Fibroblast of peridontal ligament (primary cell): ENCODE data around the gene ZIM2.

Experiments used
- DNase-seq: peaks from one replicate; pipeline ENCODE4 v3.0.0-alpha.2; 2010; ENCODE audit errors: extremely low read depth

The ZIM2 gene

DNA sequence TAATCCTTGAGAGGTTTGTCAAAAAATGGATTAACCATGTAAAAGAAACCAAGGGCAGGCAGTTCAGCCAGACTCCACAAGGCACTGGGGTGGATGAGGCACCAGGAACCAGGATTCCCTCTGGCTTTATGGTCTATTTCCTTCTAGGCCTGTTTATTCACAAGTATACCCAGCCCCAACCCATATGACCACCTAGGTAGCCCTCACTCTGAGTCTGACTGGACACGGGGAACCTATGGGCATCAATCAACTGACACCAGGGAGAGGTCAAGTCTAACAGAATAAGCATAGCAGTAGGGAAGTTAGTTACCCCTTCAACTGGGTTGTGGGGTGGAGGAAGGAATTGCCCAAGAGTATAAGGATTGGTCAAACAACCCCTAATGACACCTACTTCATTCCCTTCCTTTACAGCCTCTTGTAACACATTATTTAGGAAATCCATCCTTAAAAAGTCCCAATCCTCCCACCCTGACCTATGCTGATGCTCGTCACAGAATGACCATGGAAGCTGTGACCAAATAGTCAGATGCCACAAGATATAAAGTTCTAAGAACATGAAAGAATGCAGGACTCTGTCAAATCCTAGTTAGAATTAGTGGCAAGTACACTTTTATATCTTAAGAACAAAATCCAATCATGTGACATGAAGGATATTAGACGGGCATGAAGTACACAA is 31.7 kb downstream of the ZIM2 start:
- no peak for DNase-seq

DNA sequence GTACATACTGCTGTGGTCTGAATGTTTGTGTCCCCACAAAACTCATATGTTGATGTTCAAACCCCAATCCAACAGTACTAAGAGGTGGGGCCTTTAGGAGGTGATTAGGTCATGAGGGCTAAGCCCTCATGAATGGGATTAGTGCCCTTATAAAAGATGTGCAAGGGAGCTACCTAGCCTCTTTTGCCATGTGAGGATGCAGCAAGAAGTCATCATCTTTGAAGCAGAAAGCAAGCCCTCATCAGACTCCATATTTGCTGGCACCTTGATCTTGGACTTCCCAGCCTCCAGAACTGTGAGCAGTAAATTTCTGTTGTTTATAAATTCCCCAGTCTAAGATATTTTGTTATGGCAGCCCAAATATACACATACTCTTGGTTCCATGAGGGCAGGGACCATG is 33.9 kb downstream of the ZIM2 start:
- DNase-seq: no peak

DNA sequence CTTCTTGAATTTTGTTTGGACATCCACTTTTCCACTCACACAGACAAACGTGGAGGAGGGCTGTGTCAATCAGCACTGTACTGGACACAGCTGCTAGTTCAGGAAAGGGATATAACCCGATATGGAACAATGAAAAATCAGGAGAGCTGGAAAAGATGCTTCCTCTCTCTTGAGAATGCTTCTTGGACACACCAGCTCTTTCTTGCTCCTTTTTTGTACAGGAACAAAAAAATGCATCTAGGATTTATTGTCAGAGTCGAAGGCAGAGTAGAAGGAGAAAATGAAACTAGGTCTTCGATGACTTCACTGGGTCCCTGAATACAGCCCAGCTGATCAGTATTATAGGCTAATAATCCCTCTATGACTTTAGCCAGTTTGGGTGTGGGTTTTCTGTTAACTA is 62.2 kb downstream of the ZIM2 start:
- no peak for DNase-seq

DNA sequence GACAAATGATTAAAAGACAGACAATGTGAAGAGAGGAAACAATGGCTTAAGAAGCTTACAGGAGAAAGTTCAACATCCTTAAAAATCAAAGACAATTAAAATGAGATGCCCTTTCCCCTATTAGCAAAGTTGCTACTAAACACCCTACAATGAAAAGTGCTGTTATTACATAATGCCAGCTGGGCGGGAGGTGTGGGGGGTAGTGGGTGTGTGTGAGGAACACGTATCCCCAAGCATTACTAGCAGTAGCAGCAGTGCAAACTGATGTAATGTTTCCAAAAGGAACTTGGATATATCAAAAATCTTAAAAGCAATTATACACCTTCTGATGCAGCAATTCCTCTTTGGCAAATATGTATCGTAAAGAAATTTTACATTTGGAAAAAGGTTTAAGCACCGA is 70.9 kb downstream of the ZIM2 start:
- no peak for DNase-seq

DNA sequence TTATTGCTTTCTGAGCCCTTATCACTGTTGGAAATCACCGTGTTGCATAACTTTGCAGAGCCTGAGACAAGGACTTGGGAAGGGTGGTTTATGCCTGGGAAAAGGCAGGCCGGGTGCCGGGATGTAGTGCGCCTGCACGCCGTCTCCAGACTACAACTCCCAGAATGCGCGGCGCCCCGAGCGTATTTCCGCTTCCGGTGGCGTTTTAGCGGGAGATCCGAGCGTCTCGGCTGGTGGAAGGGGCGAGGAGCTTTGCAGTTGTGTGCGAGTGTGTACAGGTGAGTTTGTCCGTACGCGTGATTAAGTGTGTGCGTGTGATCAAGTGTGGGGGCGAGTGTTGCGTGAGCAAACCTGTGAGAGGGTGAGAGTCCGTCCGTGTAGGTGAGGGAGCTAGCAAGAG is 75.4 kb downstream of the ZIM2 start:
- DNase-seq: no peak

DNA sequence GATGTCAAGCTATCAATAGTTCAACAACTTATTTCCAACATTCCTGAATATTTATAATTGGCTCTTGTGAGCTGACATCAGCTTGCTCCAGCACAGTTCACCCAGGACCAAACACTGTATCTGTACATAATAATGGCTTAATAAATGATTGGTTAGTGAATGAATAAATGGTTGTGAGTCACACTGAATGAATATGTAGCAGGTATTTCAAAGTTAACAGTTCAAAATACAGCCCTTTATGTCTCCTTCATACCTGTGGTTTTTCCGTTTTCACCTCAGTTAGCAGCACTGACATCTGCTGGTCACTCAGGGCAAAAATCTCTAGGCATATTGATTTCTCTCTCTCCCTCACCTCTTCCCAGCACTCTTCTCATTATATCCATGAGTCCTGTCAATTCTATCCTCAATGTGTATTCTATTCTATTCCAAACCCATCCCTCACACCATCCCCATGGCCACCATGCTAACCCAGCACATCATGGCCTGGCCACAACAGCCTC is 76.3 kb downstream of the ZIM2 start:
- DNase-seq: no peak

DNA sequence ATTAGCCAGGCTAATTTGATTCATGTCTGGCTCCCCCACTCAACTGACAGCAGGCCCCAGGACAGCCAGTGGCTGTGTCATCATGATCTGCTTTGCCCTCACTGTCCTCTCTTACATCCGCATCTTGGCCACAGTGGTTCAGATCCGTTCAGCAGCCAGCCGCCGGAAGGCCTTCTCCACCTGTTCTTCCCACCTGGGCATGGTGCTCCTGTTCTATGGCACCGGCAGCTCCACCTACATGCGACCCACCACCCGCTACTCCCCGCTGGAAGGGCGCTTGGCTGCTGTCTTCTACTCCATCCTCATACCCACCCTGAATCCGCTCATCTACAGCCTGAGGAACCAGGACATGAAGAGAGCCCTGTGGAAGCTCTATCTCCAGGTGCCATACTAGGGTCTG is 79.7 kb downstream of the ZIM2 start:
- DNase-seq: no peak

DNA sequence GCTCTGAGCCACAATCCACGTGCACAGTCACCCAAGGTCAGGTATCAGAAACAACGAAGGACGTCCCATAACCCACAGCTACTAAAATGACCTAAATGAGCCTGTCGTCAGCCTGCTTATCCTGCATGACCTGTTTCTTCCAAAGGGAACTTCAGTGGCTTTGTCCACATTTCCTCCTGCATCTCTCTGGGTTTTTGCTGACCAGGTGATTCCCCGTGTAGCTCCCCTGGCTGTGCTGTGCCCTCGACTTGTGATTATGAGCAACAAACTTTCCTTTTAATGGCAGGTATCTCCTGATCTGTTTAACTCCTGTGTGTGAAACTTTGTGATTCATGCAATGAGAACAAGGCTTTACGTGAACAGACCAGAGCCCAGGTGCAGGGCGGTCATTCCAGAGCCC is 81.0 kb downstream of the ZIM2 start:
- DNase-seq: no peak

DNA sequence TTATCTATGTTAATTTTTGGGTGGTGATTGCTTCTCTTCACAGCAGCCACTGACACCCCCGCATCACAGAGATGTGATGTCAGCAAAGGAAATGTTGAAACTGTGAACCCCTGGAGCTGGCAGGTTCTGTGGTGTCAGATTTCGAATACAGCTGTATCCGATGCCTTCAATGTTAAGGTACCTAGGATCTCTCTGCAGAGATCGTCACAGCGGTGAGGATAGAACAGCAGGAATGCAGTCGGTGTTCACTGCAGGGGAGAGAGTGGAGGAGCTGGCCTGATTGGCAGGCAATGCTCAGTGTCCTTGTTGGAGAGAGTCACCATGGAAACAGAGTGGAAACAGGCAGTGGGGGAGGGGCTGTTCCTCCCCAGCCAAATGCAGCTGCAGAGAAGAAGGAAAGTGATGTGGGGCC is 89.4 kb downstream of the ZIM2 start:
- DNase-seq: no peak

DNA sequence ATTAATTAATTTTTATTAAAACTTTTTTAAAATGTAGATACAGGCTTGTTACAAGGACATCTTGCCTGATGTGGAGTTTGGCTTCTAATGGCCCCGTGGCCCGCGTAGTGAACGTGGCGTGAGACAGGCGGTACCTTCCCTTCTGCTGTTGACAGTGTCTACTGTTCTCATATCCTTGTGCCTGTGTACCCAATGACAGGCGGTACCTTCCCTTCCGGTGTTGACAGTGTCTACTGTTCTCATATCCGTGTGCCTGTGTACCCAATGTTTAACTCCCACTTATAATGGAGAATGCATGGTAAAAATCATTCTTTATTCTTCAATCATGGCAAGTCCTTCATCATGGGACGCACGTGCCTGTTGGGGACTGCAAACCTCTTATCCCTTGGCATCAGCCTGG is 89.9 kb downstream of the ZIM2 start:
- DNase-seq: no peak

DNA sequence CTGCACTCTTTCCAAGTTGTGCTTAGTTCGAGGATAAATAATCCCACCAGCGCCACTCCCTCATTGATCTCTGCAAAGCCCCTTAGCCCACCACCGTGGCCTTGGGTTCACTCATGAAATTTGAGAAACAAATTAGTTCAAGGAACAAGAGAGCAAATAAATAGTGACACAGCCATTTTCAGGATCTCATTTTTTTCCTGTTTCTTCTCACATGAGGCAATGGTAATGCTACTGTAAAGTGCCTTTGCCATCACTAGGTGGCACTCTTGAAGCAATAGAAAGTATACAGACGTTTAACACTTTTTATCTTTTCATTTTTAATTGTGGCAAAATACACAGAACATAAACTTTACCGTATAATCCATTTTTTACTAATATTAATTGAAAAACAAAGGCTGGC is 92.1 kb downstream of the ZIM2 start:
- DNase-seq: no peak

DNA sequence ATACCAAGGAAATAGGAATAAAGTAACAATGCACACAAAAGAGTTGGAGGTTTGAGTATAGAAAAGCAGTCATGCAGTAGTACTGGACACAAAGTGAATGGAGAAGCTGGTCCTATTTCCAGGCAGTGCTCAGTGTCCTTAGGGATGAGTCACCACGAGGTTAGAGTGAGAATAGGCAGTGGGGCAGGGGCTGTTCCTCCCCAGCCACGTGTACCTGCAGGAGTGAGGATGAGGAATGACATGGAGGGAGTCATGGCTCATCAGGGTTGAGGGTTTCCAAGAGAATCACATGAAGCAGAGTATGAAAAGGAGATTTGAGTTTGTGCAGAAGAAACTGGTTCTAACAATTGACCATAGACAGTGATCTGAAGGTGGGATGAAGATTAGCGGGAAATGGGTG is 94.2 kb downstream of the ZIM2 start:
- no peak for DNase-seq

DNA sequence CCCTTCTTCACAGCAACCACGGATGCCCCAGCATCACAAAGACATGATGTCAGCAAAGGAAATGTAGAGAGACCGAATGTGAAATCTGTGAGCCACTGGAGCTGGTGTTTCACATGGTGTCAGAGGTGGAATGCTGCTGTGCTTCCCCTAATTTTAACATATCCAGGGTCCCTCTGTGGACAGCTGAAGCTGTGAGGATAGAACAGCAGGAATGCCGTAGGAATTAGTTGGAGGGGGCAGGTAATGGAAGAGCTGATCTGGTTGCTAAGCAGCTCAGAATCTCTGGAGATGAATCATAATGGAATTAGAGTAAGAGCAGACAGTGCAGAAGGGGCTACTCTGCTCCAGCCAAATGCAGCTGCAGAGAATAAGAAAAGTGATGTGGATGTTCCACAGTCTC is 100.0 kb downstream of the ZIM2 start:
- DNase-seq: no peak

DNA sequence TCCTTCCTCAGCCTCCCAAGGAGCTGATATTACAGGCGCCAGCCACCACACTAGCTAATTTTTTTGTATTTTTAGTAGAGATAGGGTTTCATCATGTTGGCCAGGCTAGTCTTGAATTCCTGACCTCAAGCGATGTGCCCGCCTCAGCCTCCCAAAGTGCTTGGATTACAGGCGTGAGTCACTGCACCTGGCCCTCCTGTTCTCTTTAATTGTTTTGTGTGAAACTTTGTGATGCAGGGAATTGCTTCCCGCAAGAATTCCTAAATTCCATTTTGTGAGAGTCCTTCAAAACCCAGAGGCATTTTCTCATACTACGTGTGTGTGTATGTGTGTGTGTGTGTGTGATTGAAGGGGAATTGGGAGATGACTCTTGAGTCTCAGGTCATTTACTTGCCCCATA is 104.0 kb downstream of the ZIM2 start:
- no peak for DNase-seq

DNA sequence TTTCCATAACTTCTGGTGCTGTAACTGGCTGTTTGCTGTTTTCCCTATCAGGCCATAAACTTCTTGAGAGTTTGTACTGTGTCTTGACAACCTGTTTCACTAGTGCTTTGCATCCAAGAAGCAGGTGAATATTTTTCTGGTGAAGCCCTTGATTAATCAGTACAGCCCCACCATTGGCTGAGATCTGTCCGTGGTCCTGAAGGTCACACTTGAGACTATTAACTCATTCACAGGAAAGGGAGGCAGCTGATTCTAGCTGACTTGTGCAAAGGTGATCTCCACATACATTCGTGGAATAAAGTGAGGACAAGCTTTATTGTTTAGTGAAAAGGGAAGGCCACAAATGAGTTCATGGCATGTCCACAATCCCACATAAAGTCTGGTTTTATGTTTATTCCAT is 107.5 kb downstream of the ZIM2 start:
- no peak for DNase-seq

DNA sequence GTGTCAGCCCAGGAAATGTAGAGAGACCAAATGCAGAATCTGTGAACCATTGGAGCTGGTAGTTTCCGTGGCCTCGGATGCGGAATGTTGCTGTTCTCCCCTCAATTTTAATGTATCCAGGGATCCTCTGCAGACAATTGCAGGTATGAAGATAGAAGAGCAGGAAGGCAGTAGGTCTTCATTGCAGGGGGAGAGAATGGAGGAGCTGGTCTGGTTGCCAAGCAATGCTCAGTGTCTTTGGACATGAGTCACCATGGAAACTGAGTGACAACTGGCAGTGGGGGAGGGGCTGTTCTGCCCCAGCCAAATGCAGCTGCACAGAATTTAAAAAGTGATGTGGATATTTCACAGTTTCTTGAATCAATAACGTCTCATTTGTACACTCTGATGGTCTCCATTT is 112.8 kb downstream of the ZIM2 start:
- no peak for DNase-seq

DNA sequence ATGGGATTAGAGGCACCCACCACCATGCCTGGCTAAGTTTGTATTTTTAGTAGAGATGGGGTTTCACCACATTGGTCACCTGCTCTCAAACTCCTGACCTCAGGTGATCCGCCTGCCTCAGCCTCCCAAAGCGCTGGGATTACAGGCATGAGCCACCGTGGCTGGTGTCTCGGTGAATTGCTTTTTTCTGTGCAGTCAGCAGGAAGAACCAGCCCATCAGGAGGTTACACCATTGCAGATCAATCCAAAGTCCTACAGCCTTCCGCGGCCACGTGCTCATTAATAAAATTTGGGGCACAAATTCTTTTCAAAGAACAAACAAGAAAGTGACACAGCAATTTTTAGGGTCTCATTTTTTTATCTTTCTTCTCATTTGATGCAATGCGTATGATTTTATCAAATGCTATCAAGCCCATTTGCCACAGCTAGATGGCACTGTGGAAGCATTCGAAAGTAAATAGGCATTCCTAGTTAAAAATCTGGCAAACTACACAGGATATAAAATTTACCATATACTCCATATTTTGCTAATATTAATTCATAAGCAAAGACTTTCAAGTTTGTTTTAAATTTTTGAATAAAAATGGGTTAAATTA is 114.6 kb downstream of the ZIM2 start:
- no peak for DNase-seq
